PC-9 (cell line): Measurements from ENCODE around the gene SFTPA2. TPM values are rescaled to one million over a fixed set of nuclear protein-coding genes. Genes with fewer than 3 reads are reported as not detected.
"Not testable (repeated sequence)": the region's sequence is repeated elsewhere in the genome, so short reads cannot be mapped to it uniquely, and the experiment has no call there.

Source experiments
- BruUV-seq: library from RNA; stranded (reverse); fragments of 400-500 nt; replicated peaks from 2 replicates; lab custom pipeline; 2021; lab: Mats Ljungman, UMichigan
- CTCF ChIA-PET: fragments of 300-600 bp; sonication (Branson Sonifier 250); formaldehyde crosslinking; loops from one replicate; lab custom pipeline; 2022; ENCODE audit warnings: antibody characterized with exemption; lab: Charles Lee
- POLR2A ChIA-PET: fragments of 300-600 bp; sonication (Branson Sonifier 250); formaldehyde crosslinking; loops from one replicate; lab custom pipeline; 2022; ENCODE audit warnings: antibody characterized with exemption; ENCODE audit not compliant: unreplicated experiment; lab: Charles Lee
- DNase-seq, 2 experiments: peaks; one replicate each; pipeline versions ENCODE4 v3.0.0 to v3.0.0-alpha.2; 2015 to 2022; ENCODE audit warnings: mixed read lengths in 1 of 2
- H2AFZ ChIP-seq: fragments of 200-600 bp; sonication (generic); 2 replicates; pipeline ENCODE4 v1.8.1; 2017; ENCODE audit warnings: antibody characterized with exemption
- H3F3A ChIP-seq: fragments of 200-600 bp; sonication (generic); 2 replicates; pipeline ENCODE4 v1.8.1; 2017; ENCODE audit warnings: antibody characterized with exemption, mild to moderate bottlenecking, low read depth; ENCODE audit not compliant: insufficient read depth
- H3K27ac ChIP-seq: fragments of 200-600 bp; sonication (generic); 2 replicates; pipeline ENCODE4 v1.6.1; 2016; ENCODE audit warnings: mixed run types
- H3K27me3 ChIP-seq: fragments of 200-600 bp; sonication (generic); 2 replicates; pipeline ENCODE4 v1.6.1; 2016; ENCODE audit warnings: low read depth, mixed run types; ENCODE audit not compliant: insufficient read depth
- H3K36me3 ChIP-seq: fragments of 200-600 bp; sonication (generic); 2 replicates; pipeline ENCODE4 v1.6.1; 2016; ENCODE audit warnings: low read depth, mixed run types
- H3K4me1 ChIP-seq: fragments of 200-600 bp; sonication (generic); replicated peaks from 2 replicates; pipeline ENCODE4 v1.6.1; 2016; ENCODE audit warnings: mixed run types; ENCODE audit not compliant: insufficient read depth
- H3K4me2 ChIP-seq: fragments of 200-600 bp; sonication (generic); 2 replicates; pipeline ENCODE4 v1.6.1; 2017; ENCODE audit warnings: mixed run types
- H3K4me3 ChIP-seq: fragments of 200-600 bp; sonication (generic); 2 replicates; pipeline ENCODE4 v1.6.1; 2016; ENCODE audit warnings: mixed run types
- H3K79me2 ChIP-seq: fragments of 200-600 bp; sonication (generic); 2 replicates; pipeline ENCODE4 v1.6.1; 2017; ENCODE audit warnings: low read depth, mixed run types
- H3K9me2 ChIP-seq: fragments of 200-600 bp; sonication (generic); 2 replicates; pipeline ENCODE4 v1.8.1; 2017; ENCODE audit warnings: mild to moderate bottlenecking; ENCODE audit not compliant: insufficient read depth
- H3K9me3 ChIP-seq: fragments of 200-600 bp; sonication (generic); 2 replicates; pipeline ENCODE4 v1.8.1; 2016; ENCODE audit warnings: low read depth; ENCODE audit not compliant: insufficient read depth
- H4K20me1 ChIP-seq: fragments of 200-600 bp; sonication (generic); 2 replicates; pipeline ENCODE4 v1.8.1; 2017; ENCODE audit not compliant: insufficient read depth
- CTCF ChIP-seq: fragments of 200-600 bp; sonication (generic); conservative IDR thresholded peaks from 2 replicates; pipeline ENCODE4 v1.6.1; 2017; ENCODE audit warnings: mixed run types, antibody characterized with exemption, mild to moderate bottlenecking, moderate library complexity
- EZH2 ChIP-seq: fragments of 200-600 bp; sonication (generic); IDR thresholded peaks from 2 replicates; pipeline ENCODE4 v1.8.0; 2017; ENCODE audit warnings: antibody characterized with exemption, low read depth
- intact Hi-C: fragments of 100-400 bp; cut with micrococcal nuclease; formaldehyde crosslinking; loops from one replicate; pipeline ENCODE4 v1.10.0; 2022; ENCODE audit not compliant: unreplicated experiment
- total RNA-seq: library from RNA; stranded (reverse); gene quantifications from 2 replicates; pipeline ENCODE4 v1.2.3, GENCODE V29; 2021

Gene SFTPA2
- total RNA-seq, 1 experiment from 2014 or later = not detected

- CTCF ChIA-PET, H3K36me3 ChIP-seq, H3K9me2 ChIP-seq, H3K27ac ChIP-seq, H3F3A ChIP-seq, H3K4me1 ChIP-seq, DNase-seq, H2AFZ ChIP-seq, H3K79me2 ChIP-seq, H4K20me1 ChIP-seq, POLR2A ChIA-PET, BruUV-seq, H3K9me3 ChIP-seq, H3K4me2 ChIP-seq, intact Hi-C loops, H3K4me3 ChIP-seq: not testable (repeated sequence)
- peaks cover 39% of the 10 kb centered on the region for H3K27me3 ChIP-seq
Measured at GRCh38 chr10:79509934-79510508, 50.2 kb downstream of the SFTPA2 start.

- H4K20me1 ChIP-seq, BruUV-seq, H3K27ac ChIP-seq, H3K4me2 ChIP-seq, intact Hi-C loops, H3K79me2 ChIP-seq, H3F3A ChIP-seq, DNase-seq, H3K4me1 ChIP-seq, H2AFZ ChIP-seq, POLR2A ChIA-PET, H3K4me3 ChIP-seq, CTCF ChIA-PET, H3K36me3 ChIP-seq, H3K9me2 ChIP-seq, H3K9me3 ChIP-seq: not testable (repeated sequence)
- H3K27me3 ChIP-seq = peaks cover 39% of the 10 kb centered on the region
Measured at GRCh38 chr10:79509306-79509933, 50.8 kb downstream of the SFTPA2 start.

- peaks cover 47% of the 10 kb centered on the region for H3K27me3 ChIP-seq
- not testable (repeated sequence) for H3K79me2 ChIP-seq, BruUV-seq
Measured at GRCh38 chr10:79508245-79508644, 52.0 kb downstream of the SFTPA2 start.

GRCh38 chr10:79507440-79508167, 52.6 kb downstream of the SFTPA2 start:
- no peak overlapping the region for H3K4me2 ChIP-seq
- CTCF ChIA-PET = no interaction called here
- no peaks in the 10 kb centered on the region for H3K4me1 ChIP-seq
- TF ChIP-seq EZH2 = no peak
- TF ChIP-seq CTCF = no peak
- no TSS peak for BruUV-seq
- no peak overlapping the region for H3K27ac ChIP-seq
- no peaks in the 10 kb centered on the region for H4K20me1 ChIP-seq
- H3K9me2 ChIP-seq = no peaks in the 10 kb centered on the region
- POLR2A ChIA-PET = no interaction called here
- peaks cover 53% of the 10 kb centered on the region for H3K27me3 ChIP-seq
- intact Hi-C loops = no loop called here
- H2AFZ ChIP-seq = no peak overlapping the region
- peak in 1 of 2 experiments; percentile 24 for DNase-seq
- H3K4me3 ChIP-seq = no peak overlapping the region
- H3K36me3 ChIP-seq = no peaks in the 10 kb centered on the region
- no peaks in the 10 kb centered on the region for H3F3A ChIP-seq
- no peaks in the 10 kb centered on the region for H3K9me3 ChIP-seq
- no peaks in the 10 kb centered on the region for H3K79me2 ChIP-seq

More at GRCh38 chr10:79508245-79508644, 52.0 kb downstream of the SFTPA2 start:
- H3F3A ChIP-seq, H2AFZ ChIP-seq, H3K4me1 ChIP-seq, POLR2A ChIA-PET, H3K36me3 ChIP-seq, intact Hi-C loops, H3K27ac ChIP-seq, DNase-seq, CTCF ChIA-PET, H3K4me3 ChIP-seq, H4K20me1 ChIP-seq, H3K4me2 ChIP-seq, H3K9me3 ChIP-seq, H3K9me2 ChIP-seq: not testable (repeated sequence)

Other genes with a start within 250 kb of the SFTPA2 start
- gene PPIF, start 212.9 kb downstream of the SFTPA2 start, total RNA-seq = 171 and 203 TPM in 2 replicates
- gene ZCCHC24, start 114.8 kb downstream of the SFTPA2 start, total RNA-seq = 6.0 and 6.3 TPM in 2 replicates
- gene EIF5AL1, start 47.9 kb downstream of the SFTPA2 start, total RNA-seq = 0.48 and 0.55 TPM in 2 replicates
- not detected in 2 replicates for gene SFTPA1, start 50.5 kb upstream of the SFTPA2 start, total RNA-seq
- 0.83 and 1.3 TPM in 2 replicates for gene NUTM2B, start 142.8 kb upstream of the SFTPA2 start, total RNA-seq